HG03521 (cell line): ENCODE results near the gene HOXB7.

Experiments used
- ATAC-seq: cut with Tn5 transposase; IDR thresholded peaks from one replicate; pipeline ENCODE4 v1.9.1; 2021; ENCODE audit warnings: mild to moderate bottlenecking, moderate library complexity; ENCODE audit not compliant: unreplicated experiment

The HOXB7 gene

GRCh38 chr17:48624118-48624517 is 13.3 kb upstream of the HOXB7 start:
- ATAC-seq, result no peak

- no peak for ATAC-seq
Measured at GRCh38 chr17:48623583-48623982, 12.8 kb upstream of the HOXB7 start.

GRCh38 chr17:48622857-48623256 is 12.0 kb upstream of the HOXB7 start:
- ATAC-seq, result no peak

- no peak for ATAC-seq
Measured at GRCh38 chr17:48621410-48622392, 10.9 kb upstream of the HOXB7 start.

- ATAC-seq, result no peak
Measured at GRCh38 chr17:48620461-48621139, 9.8 kb upstream of the HOXB7 start.

- ATAC-seq, result no peak
Measured at GRCh38 chr17:48619826-48620449, 9.1 kb upstream of the HOXB7 start.

- ATAC-seq, result no peak
Measured at GRCh38 chr17:48618256-48618896, 7.6 kb upstream of the HOXB7 start.

GRCh38 chr17:48617471-48618255 is 6.8 kb upstream of the HOXB7 start:
- ATAC-seq, result no peak

GRCh38 chr17:48616717-48617470 is 6.1 kb upstream of the HOXB7 start:
- no peak for ATAC-seq

- no peak for ATAC-seq
Measured at GRCh38 chr17:48615963-48616716, 5.3 kb upstream of the HOXB7 start.

GRCh38 chr17:48615047-48615962 is 4.5 kb upstream of the HOXB7 start, which contains the start of gene HOXB8:
HOXB8 (minus strand) TSS chr17:48615292; CDS start chr17:48614704, 588 bp downstream.
- ATAC-seq, result no peak

GRCh38 chr17:48613862-48614694 is 3.3 kb upstream of the HOXB7 start:
- ATAC-seq, result no peak

GRCh38 chr17:48612854-48613691 is 2.3 kb upstream of the HOXB7 start:
- ATAC-seq, result no peak

- no peak for ATAC-seq
Measured at GRCh38 chr17:48612456-48612853, 1.6 kb upstream of the HOXB7 start.

GRCh38 chr17:48611681-48612455 is 1.1 kb upstream of the HOXB7 start:
- ATAC-seq, result no peak
